GM21529 (cell line): Measurements from ENCODE around the gene KPNA1.

ENCODE experiments used
- ATAC-seq: cut with Tn5 transposase; IDR thresholded peaks from one replicate; pipeline ENCODE4 v1.9.1; 2021; ENCODE audit not compliant: unreplicated experiment

KPNA1 gene

DNA sequence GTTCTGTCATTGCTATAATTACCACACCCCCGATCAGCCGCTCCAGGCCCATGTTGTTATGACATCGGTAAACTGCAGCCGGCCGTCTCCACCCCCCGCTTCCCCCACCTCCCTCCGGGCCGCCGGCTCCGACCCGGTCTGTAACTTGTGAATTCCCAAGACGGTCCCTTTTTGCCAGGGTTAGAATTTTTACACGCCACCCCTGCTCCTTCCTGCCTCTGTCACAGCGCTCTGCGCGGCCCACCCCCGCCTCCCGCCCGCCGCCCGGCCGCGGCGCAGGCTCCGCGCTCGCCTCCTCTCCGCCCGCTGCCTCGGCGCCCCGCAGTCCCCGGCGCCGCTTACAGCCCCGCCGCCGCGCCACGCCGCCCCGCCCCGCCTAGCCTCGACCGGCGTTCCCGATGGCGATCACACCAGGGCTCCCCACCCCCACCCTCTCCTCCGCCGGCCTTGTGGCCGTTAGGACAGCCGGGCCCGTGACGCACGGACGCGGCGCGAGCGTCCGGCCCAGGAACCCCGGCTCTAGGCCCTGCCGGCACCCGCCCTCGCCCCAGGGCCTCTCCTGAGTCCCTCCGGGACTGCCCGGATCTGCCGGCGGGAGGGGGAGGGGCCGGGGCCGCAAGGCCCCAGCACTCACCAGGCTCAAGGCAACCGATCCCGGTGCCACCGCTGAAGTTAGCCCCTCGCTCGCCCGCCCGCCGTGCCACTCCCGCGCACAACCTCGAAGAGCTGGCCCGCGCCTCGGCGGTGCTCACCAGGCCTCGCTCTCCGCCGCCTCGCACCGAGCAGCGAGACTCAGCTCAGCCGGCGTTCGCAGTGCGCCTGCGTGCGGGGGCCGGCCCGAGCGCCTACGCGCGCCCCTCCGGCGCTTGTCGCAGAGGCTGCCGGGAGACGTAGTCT is at the start of gene KPNA1:
Gene KPNA1, minus strand, starts transcription at position 817 of the 897 bp plus-strand sequence. CDS start 18,374 bp downstream, outside the sequence.
- ATAC-seq = peak; percentile 83

GRCh38 chr3:122564155-122564912 is 49.6 kb upstream of the KPNA1 start, which contains the start of the genes DTX3L and PARP9:
Gene DTX3L, plus strand, starts transcription at chr3:122564338. Its CDS starts 89 bp downstream, at chr3:122564427.
Gene PARP9, minus strand, starts transcription at chr3:122564300. Its CDS starts 4,680 bp downstream, at chr3:122559620.
- ATAC-seq = peak; percentile 74

GRCh38 chr3:122563717-122564025 is 48.9 kb upstream of the KPNA1 start:
- ATAC-seq = no peak

GRCh38 chr3:122562923-122563716 is 48.4 kb upstream of the KPNA1 start:
- no peak for ATAC-seq

DNA sequence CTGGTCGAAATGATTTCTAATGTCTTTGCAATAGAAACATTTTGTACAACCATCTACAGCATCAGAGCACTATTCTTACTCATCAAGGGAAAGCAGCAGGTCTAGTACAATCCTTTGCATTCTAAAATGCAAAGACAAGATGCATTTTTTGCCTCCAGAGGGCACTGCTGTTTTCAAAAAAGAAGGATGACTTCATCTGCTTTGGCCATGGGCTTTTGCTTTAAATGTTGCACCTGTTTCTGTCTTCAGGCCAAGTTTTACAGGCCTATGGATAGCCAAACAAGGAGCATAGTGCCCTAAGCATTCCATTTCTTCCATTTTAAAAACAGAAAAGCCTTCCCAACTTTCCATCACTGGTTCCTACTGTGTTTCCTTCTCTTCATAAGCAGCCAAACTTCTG is 45.9 kb upstream of the KPNA1 start:
- ATAC-seq = no peak

DNA sequence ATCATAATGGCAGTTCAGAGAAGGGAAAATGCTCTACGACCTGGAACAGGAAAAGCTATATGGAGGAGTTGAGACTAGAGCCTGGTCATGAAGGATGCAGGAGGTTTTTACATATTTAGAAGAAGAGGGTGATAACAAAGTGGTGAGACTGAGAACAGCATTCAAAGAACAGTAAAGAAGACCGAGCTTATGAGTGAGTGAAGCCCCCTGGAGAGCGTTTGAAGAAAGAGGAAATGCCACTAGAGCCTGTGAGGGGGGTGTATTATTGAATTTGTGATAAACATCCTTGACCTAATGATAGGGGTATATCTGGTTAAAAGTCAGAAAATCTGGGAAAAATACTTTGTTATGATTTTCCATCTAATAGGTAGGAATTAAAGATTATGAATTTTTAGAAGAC is 45.2 kb upstream of the KPNA1 start:
- ATAC-seq = no peak

DNA sequence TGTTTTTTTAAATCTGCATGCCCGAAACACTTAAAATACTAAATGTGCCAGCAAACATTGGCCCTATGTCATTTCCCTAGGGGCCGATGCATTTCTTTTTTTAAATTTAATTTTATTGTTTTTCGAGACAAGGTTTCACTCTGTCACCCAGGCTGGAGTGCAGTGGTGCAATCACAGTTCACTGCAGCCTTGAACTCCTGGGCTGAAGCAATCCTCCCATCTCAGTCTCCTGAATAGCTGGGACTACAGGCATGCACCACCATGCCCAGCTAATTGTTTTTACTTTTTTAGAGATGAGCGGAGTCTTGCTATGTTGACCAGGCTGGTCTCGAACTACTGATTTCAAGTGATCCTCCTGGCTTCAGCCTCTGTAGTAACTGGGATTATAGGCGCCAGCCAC is 43.9 kb upstream of the KPNA1 start:
- no peak for ATAC-seq

- no peak for ATAC-seq
Observed at GRCh38 chr3:122557356-122557755, 42.6 kb upstream of the KPNA1 start.

- no peak for ATAC-seq
Observed at GRCh38 chr3:122555275-122556071, 40.7 kb upstream of the KPNA1 start.

GRCh38 chr3:122553171-122553570 is 38.4 kb upstream of the KPNA1 start:
- no peak for ATAC-seq

- ATAC-seq = no peak
Observed at GRCh38 chr3:122548619-122549018, 33.9 kb upstream of the KPNA1 start.

- ATAC-seq = no peak
Observed at GRCh38 chr3:122548076-122548475, 33.3 kb upstream of the KPNA1 start.

DNA sequence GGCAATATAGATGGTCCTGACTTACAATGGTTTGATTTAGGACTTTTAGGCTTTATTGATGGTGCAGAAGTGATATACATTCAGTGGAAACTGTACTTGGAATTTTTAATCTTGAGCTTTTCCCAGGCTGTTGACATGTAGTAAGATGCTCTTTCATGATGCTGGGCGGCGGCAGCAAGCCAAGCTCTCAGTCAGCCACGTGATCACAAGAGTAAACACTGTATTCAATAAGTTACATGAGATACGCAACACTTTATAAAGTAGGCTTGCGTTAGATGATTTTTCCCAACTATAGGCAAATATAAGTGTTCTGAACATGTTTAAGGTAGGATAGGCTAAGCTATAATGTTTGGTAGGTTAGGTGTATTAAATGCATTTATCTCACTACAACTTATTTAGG is 31.4 kb upstream of the KPNA1 start:
- ATAC-seq = no peak

DNA sequence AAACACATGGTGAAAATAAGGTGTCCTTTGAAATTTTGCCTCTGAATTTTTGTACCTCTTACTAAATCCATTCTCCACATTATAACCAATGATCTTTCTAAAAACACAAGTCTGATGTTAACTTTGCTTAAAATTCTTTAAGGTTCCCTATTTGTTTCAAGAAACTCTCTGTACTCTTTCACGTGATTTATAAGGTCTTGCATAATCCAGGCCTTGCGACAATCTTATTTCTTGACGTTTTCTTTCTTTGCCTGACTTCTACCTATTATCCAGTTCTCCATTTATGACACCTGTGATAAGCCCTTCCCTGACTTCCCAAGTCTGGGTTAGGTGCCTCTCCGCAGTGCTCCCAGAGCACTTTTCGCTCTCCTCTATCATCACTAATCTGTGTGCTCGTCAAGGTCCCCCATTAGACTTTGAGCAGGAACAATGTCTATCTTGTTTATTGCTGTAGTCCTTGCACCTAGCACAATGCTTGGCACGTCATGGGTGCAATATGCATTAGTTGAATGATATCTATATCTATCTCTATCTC is 24.3 kb upstream of the KPNA1 start:
- no peak for ATAC-seq

DNA sequence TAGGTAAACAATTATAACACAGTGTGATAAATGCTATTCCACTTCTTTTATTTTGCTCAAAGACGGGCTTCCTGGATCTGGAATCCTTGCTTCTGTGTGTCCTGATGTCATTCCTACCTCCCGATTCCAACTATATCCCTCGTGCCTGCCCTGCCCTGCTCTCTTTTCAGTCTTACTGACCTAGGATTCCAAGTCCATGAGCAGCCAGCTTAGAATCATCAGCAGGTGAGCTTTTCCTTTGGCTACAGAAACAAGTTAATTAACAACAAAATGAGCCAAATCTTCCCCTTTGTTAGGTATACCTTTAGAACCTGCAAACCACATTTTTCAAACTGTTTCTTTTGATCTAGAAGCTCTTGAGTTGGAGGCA is 21.9 kb upstream of the KPNA1 start:
- no peak for ATAC-seq

DNA sequence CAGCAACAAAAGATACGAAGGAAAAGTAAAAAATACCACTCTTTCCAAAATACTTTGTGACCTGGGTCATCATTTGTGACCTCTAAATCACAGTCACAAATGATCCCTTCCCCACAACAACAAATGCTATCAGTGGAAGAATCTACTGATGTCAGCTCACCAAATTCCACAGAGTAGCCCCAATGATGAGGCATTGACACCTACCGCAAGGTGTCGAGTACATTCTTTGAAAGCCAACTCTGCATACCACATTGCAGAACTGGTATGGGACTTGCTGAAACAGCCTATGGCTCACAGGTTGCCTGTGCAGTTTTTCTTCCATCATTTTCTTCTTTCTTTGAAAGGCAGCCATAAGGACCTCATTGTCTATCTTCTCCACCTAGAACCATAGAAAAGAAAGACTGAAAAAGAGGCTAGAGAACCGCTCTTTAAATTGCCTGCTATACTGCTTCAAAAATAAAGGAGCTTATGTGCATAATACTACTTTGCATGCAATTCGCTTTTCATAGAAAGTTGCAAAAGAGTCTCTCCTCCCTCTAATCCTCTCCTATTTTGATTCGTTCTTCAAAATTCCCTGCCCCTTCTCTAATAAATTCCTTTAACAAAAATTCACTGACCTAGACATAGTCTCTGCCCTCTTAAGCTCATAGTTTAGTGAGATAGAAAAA is 21.4 kb upstream of the KPNA1 start:
- ATAC-seq = no peak

DNA sequence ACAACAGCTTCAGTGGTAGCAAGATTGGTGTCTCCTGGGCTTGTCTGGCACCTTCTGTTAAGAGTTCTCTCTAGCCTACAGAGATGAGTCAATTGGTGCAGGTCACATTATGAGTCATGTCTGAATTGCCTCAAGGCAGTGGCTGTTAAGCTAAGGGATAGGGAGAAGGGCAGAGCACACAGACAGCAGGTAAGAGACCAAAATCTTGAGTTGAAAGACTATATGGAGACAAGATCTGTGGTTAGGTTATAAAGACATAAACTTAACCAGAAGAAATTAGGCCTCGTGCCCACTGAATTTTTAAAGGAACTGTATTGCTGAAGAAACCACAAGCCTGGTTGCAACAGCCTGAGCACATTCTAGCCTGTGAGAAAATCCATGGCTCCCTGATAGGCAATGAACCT is 19.2 kb upstream of the KPNA1 start:
- peak; percentile 100 for ATAC-seq

DNA sequence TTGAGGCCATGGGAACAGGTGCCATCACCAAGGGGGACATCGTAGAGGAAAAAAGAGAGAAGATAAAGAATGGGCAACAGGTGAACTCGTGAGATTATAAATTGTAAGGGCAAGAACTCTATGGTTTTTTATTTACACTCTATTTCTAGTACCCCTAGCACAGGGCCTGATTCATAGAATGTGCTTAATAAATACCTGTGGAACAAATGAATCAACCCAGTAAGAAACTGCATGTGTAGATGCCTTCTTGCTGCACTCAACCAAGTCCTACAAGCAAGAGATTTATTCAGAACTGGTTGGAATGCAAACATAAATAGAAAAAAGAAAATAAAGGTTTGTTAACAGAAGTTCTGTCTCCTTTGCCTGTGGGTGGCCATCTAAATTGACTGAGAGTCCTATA is 18.7 kb upstream of the KPNA1 start:
- no peak for ATAC-seq

DNA sequence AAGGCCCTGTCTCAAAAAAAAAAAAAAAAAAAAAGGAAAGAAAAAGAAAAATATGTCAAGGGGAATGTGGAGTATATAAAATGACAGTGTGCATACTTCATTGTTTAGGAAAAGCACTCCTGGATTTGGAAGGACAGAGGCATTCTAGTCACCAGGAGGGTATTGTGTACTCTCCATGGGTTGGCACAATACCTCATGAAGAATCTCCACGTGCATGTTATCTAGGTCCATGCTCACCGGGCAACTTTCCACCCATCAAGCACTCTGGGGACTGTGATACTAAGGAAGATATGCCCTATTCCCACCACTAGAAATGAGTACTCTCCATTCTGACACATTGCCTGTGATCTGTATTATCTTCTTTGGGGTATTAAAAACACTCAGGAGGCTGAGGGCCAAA is 15.4 kb upstream of the KPNA1 start:
- ATAC-seq = no peak

GRCh38 chr3:122523317-122523716 is 8.6 kb upstream of the KPNA1 start:
- ATAC-seq = no peak
